Nephron (organoid): Measurements from ENCODE around the gene BSDC1.

Source experiments
- H3K27ac Mint-ChIP-seq, 3 experiments: 2 replicates each; pipeline ENCODE4 v1.8.0; 2020; ENCODE audit warnings: mixed read lengths in 3 of 3, mild to moderate bottlenecking in 2 of 3, moderate library complexity in 1 of 3
- H3K27me3 Mint-ChIP-seq: 2 replicates; pipeline ENCODE4 v1.8.0; 2021; ENCODE audit warnings: low read depth, mild to moderate bottlenecking, moderate library complexity, mixed read lengths
- H3K36me3 Mint-ChIP-seq: 2 replicates; pipeline ENCODE4 v1.8.0; 2020; ENCODE audit warnings: low read depth, mixed read lengths
- H3K4me1 Mint-ChIP-seq: 2 replicates; pipeline ENCODE4 v1.8.0; 2020; ENCODE audit warnings: mixed read lengths
- H3K4me3 Mint-ChIP-seq, 3 experiments: 2 replicates each; pipeline ENCODE4 v1.8.0; 2020; ENCODE audit warnings: mild to moderate bottlenecking in 3 of 3, mixed read lengths in 3 of 3, moderate library complexity in 2 of 3
- H3K9me3 Mint-ChIP-seq: 2 replicates; pipeline ENCODE4 v1.8.0; 2020; ENCODE audit warnings: mixed read lengths
- TF ChIP-seq, protein P1 (sequence below), 3 experiments: fragments of 200-600 bp; sonication (generic); IDR thresholded peaks; one replicate each; pipeline ENCODE4 v1.5.0; 2021; ENCODE audit warnings: antibody characterized with exemption in 3 of 3; ENCODE audit not compliant: unreplicated experiment in 3 of 3

The BSDC1 gene

GRCh38 chr1:32406629-32407111 is 12.4 kb upstream of the BSDC1 start:
- H3K4me3 Mint-ChIP-seq, result no peak overlapping the region
- no peaks in the 10 kb centered on the region for H3K36me3 Mint-ChIP-seq
- TF ChIP-seq, protein P1, sequence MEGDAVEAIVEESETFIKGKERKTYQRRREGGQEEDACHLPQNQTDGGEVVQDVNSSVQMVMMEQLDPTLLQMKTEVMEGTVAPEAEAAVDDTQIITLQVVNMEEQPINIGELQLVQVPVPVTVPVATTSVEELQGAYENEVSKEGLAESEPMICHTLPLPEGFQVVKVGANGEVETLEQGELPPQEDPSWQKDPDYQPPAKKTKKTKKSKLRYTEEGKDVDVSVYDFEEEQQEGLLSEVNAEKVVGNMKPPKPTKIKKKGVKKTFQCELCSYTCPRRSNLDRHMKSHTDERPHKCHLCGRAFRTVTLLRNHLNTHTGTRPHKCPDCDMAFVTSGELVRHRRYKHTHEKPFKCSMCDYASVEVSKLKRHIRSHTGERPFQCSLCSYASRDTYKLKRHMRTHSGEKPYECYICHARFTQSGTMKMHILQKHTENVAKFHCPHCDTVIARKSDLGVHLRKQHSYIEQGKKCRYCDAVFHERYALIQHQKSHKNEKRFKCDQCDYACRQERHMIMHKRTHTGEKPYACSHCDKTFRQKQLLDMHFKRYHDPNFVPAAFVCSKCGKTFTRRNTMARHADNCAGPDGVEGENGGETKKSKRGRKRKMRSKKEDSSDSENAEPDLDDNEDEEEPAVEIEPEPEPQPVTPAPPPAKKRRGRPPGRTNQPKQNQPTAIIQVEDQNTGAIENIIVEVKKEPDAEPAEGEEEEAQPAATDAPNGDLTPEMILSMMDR (IDR thresholded peaks at IDR 0.05; ENCODE audit: unreplicated experiment in 3 of 3), result no peak
- H3K27me3 Mint-ChIP-seq, result no peaks in the 10 kb centered on the region
- no peak overlapping the region for H3K27ac Mint-ChIP-seq
- peaks cover 10% of the 10 kb centered on the region for H3K4me1 Mint-ChIP-seq
- H3K9me3 Mint-ChIP-seq, result no peaks in the 10 kb centered on the region

GRCh38 chr1:32405672-32406467 is 11.6 kb upstream of the BSDC1 start:
- Mint-ChIP-seq H3K36me3 (no peaks in the 10 kb centered on the region), H3K4me1 (peaks cover 11% of the 10 kb centered on the region), H3K27me3 (no peaks in the 10 kb centered on the region), H3K27ac (no peak overlapping the region), H3K9me3 (no peaks in the 10 kb centered on the region), H3K4me3 (no peak overlapping the region)
- TF ChIP-seq, protein P1 (IDR thresholded peaks at IDR 0.05; ENCODE audit: unreplicated experiment in 3 of 3), result no peak

- Mint-ChIP-seq H3K4me1 (peaks cover 14% of the 10 kb centered on the region), H3K9me3 (no peaks in the 10 kb centered on the region), H3K27ac (peak overlapping the region in 2 of 3 experiments; percentile 36 to 65), H3K27me3 (no peaks in the 10 kb centered on the region), H3K4me3 (no peak overlapping the region), H3K36me3 (no peaks in the 10 kb centered on the region)
- TF ChIP-seq, protein P1 (IDR thresholded peaks at IDR 0.05; ENCODE audit: unreplicated experiment in 3 of 3), result no peak
Measured at GRCh38 chr1:32404946-32405345, 10.7 kb upstream of the BSDC1 start.

GRCh38 chr1:32400876-32401631 is 6.8 kb upstream of the BSDC1 start:
- TF ChIP-seq, protein P1 (IDR thresholded peaks at IDR 0.05; ENCODE audit: unreplicated experiment in 3 of 3), result peak; percentile 85 to 89 (median 88)
- Mint-ChIP-seq H3K4me3 (peak overlapping the region in 1 of 3 experiments; percentile 16), H3K4me1 (peaks cover 20% of the 10 kb centered on the region), H3K9me3 (no peaks in the 10 kb centered on the region), H3K27me3 (no peaks in the 10 kb centered on the region), H3K36me3 (peaks cover 5% of the 10 kb centered on the region), H3K27ac (peak overlapping the region in 1 of 3 experiments; percentile 2)

- peaks cover 5% of the 10 kb centered on the region for H3K36me3 Mint-ChIP-seq
- TF ChIP-seq, protein P1 (IDR thresholded peaks at IDR 0.05; ENCODE audit: unreplicated experiment in 3 of 3), result no peak
- H3K4me1 Mint-ChIP-seq, result peaks cover 16% of the 10 kb centered on the region
- H3K27me3 Mint-ChIP-seq, result no peaks in the 10 kb centered on the region
- H3K27ac Mint-ChIP-seq, result peak overlapping the region in 1 of 3 experiments; percentile 19
- peak overlapping the region in 1 of 3 experiments; percentile 9 for H3K4me3 Mint-ChIP-seq
- no peaks in the 10 kb centered on the region for H3K9me3 Mint-ChIP-seq
Measured at GRCh38 chr1:32399843-32400242, 5.6 kb upstream of the BSDC1 start.
